H9 (cell line): ENCODE results near the gene TSPAN9. TPM values are rescaled to one million over a fixed set of nuclear protein-coding genes. Genes with fewer than 3 reads are reported as not detected.

Experiments used
- DNase-seq: peaks from one replicate; pipeline ENCODE4 v3.0.0-alpha.2; 2017
- H2AFZ ChIP-seq: one replicate; pipeline ENCODE4 v1.6.1; 2013; ENCODE audit warnings: mild to moderate bottlenecking, low read length, control low read depth, moderate library complexity
- H2AK5ac ChIP-seq: 2 replicates; pipeline ENCODE4 v1.6.1; 2013; ENCODE audit warnings: low read length, control low read depth, mixed read lengths; ENCODE audit not compliant: insufficient read length
- H2BK120ac ChIP-seq: one replicate; pipeline ENCODE4 v1.6.1; 2013; ENCODE audit warnings: low read depth, mild to moderate bottlenecking, low read length, control low read depth, inconsistent platforms; ENCODE audit not compliant: poor library complexity, severe bottlenecking
- H2BK12ac ChIP-seq: 2 replicates; pipeline ENCODE4 v1.6.1; 2013; ENCODE audit warnings: low read length, control low read depth, mixed read lengths, low read depth; ENCODE audit not compliant: insufficient read length
- H2BK15ac ChIP-seq: 2 replicates; pipeline ENCODE4 v1.6.1; 2013; ENCODE audit warnings: low read depth, low read length, control low read depth
- H2BK20ac ChIP-seq: one replicate; pipeline ENCODE4 v1.6.1; 2013; ENCODE audit warnings: low read depth, mild to moderate bottlenecking, low read length, control low read depth, inconsistent platforms; ENCODE audit not compliant: poor library complexity, severe bottlenecking
- H2BK5ac ChIP-seq: 2 replicates; pipeline ENCODE4 v1.6.1; 2013; ENCODE audit warnings: low read length, control low read depth, mixed read lengths; ENCODE audit not compliant: insufficient read length
- H3K14ac ChIP-seq: 2 replicates; pipeline ENCODE4 v1.6.1; 2013; ENCODE audit warnings: low read length, control low read depth; ENCODE audit not compliant: insufficient read depth
- H3K18ac ChIP-seq: 2 replicates; pipeline ENCODE4 v1.6.1; 2013; ENCODE audit warnings: low read depth, mild to moderate bottlenecking, mixed read lengths, low read length, control low read depth; ENCODE audit not compliant: insufficient read length
- H3K23ac ChIP-seq: 2 replicates; pipeline ENCODE4 v1.6.1; 2013; ENCODE audit warnings: low read length, control low read depth, mixed read lengths, low read depth; ENCODE audit not compliant: insufficient read length
- H3K23me2 ChIP-seq: 2 replicates; pipeline ENCODE4 v1.6.1; 2013; ENCODE audit warnings: low read depth, mild to moderate bottlenecking, mixed read lengths, low read length, control low read depth; ENCODE audit not compliant: insufficient read length, poor library complexity, severe bottlenecking
- H3K27ac ChIP-seq: 2 replicates; pipeline ENCODE4 v1.5.1; 2013; ENCODE audit warnings: low read length, control low read depth, mixed read lengths, low read depth; ENCODE audit not compliant: insufficient read length
- H3K27me3 ChIP-seq: 2 replicates; pipeline ENCODE4 v1.6.1; 2013; ENCODE audit warnings: low read length, control low read depth, inconsistent platforms; ENCODE audit not compliant: insufficient read depth
- H3K4ac ChIP-seq: 2 replicates; pipeline ENCODE4 v1.6.1; 2013; ENCODE audit warnings: low read depth, mild to moderate bottlenecking, control low read depth, inconsistent platforms, low read length, moderate library complexity
- H3K4me1 ChIP-seq: 2 replicates; pipeline ENCODE4 v1.6.1; 2013; ENCODE audit warnings: low read length, control low read depth, inconsistent platforms; ENCODE audit not compliant: insufficient read depth
- H3K4me2 ChIP-seq: 2 replicates; pipeline ENCODE4 v1.6.1; 2013; ENCODE audit warnings: low read length, control low read depth, mixed read lengths; ENCODE audit not compliant: insufficient read length, insufficient read depth
- H3K56ac ChIP-seq: 2 replicates; pipeline ENCODE4 v1.6.1; 2013; ENCODE audit warnings: low read depth, mild to moderate bottlenecking, mixed read lengths, low read length, control low read depth; ENCODE audit not compliant: insufficient read length
- H3K79me1 ChIP-seq: 2 replicates; pipeline ENCODE4 v1.6.1; 2013; ENCODE audit warnings: low read depth, mild to moderate bottlenecking, moderate library complexity, low read length, control low read depth, inconsistent platforms; ENCODE audit not compliant: insufficient read depth, poor library complexity, severe bottlenecking
- H3K79me2 ChIP-seq: 2 replicates; pipeline ENCODE4 v1.6.1; 2013; ENCODE audit warnings: low read length, control low read depth, inconsistent platforms; ENCODE audit not compliant: insufficient read depth
- H3K9ac ChIP-seq: 2 replicates; pipeline ENCODE4 v1.6.1; 2013; ENCODE audit warnings: low read length, control low read depth, mixed read lengths; ENCODE audit not compliant: insufficient read length; ENCODE audit errors: extremely low read depth
- H3K9me3 ChIP-seq: one replicate; pipeline ENCODE4 v1.6.1; 2013; ENCODE audit warnings: low read depth, low read length, inconsistent platforms; ENCODE audit not compliant: control insufficient read depth
- H3T11ph ChIP-seq: one replicate; pipeline ENCODE4 v1.6.1; 2013; ENCODE audit warnings: mild to moderate bottlenecking, low read length, control low read depth, inconsistent platforms
- H4K20me1 ChIP-seq: one replicate; pipeline ENCODE4 v1.6.1; 2013; ENCODE audit not compliant: control insufficient read depth, insufficient read length, insufficient read depth
- H4K5ac ChIP-seq: 2 replicates; pipeline ENCODE4 v1.6.1; 2013; ENCODE audit warnings: low read depth, mild to moderate bottlenecking, mixed read lengths, low read length, control low read depth; ENCODE audit not compliant: insufficient read length
- H4K8ac ChIP-seq: replicated peaks from 2 replicates; pipeline ENCODE4 v1.6.1; 2013; ENCODE audit warnings: low read length, control low read depth, mixed read lengths, low read depth; ENCODE audit not compliant: insufficient read length
- H4K91ac ChIP-seq: 2 replicates; pipeline ENCODE4 v1.6.1; 2013; ENCODE audit warnings: low read depth, mild to moderate bottlenecking, moderate library complexity, mixed read lengths, low read length, control low read depth; ENCODE audit not compliant: insufficient read length
- H3K27ac Mint-ChIP-seq, 3 experiments: 2 replicates in 2 of 3; 3 replicates in 1 of 3; pipeline ENCODE4 v1.8.0; 2020 to 2021; ENCODE audit warnings: mixed read lengths in 3 of 3, mild to moderate bottlenecking in 1 of 3, moderate library complexity in 1 of 3
- H3K27me3 Mint-ChIP-seq: 2 replicates; pipeline ENCODE4 v1.8.0; 2021; ENCODE audit warnings: low read depth, mild to moderate bottlenecking, moderate library complexity, mixed read lengths
- H3K36me3 Mint-ChIP-seq, 3 experiments: 2 replicates in 2 of 3; 3 replicates in 1 of 3; pipeline ENCODE4 v1.8.0; 2020 to 2021; ENCODE audit warnings: low read depth in 3 of 3, mixed read lengths in 3 of 3; ENCODE audit not compliant: insufficient read depth in 1 of 3
- H3K4me1 Mint-ChIP-seq, 2 experiments: 2 replicates each; pipeline ENCODE4 v1.8.0; 2020; ENCODE audit warnings: mixed read lengths in 2 of 2
- H3K4me3 Mint-ChIP-seq, 2 experiments: 2 replicates in 1 of 2; 3 replicates in 1 of 2; pipeline ENCODE4 v1.8.0; 2020 to 2021; ENCODE audit warnings: mild to moderate bottlenecking in 2 of 2, mixed read lengths in 2 of 2, moderate library complexity in 1 of 2
- H3K9me3 Mint-ChIP-seq, 2 experiments: 2 replicates in 1 of 2; 3 replicates in 1 of 2; pipeline ENCODE4 v1.8.0; 2020; ENCODE audit warnings: mild to moderate bottlenecking in 2 of 2, mixed read lengths in 2 of 2, moderate library complexity in 1 of 2
- WGBS: extraction: QIAGEN DNeasy Blood & Tissue Kit; methylation state at CpG from one replicate; pipeline ENCODE4 v1.1.7; 2013; ENCODE audit warnings: missing lambda C conversion rate, low lambda C conversion rate, mixed read lengths; ENCODE audit not compliant: insufficient read length; ENCODE audit errors: extremely low coverage; 5-methylcytosine and 5-hydroxymethylcytosine counted together
- total RNA-seq: library from RNA; stranded (reverse); gene quantifications from 2 replicates; pipeline ENCODE4 v1.2.1, GENCODE V29; 2021
- TF ChIP-seq, protein P1 (sequence below): fragments of 200-600 bp; sonication (generic); conservative IDR thresholded peaks from 3 replicates; pipeline ENCODE4 v1.8.0; 2021; ENCODE audit warnings: antibody characterized with exemption, mild to moderate bottlenecking

TSPAN9 gene
- total RNA-seq, 1 experiment from 2014 or later: 19.0 TPM

DNA sequence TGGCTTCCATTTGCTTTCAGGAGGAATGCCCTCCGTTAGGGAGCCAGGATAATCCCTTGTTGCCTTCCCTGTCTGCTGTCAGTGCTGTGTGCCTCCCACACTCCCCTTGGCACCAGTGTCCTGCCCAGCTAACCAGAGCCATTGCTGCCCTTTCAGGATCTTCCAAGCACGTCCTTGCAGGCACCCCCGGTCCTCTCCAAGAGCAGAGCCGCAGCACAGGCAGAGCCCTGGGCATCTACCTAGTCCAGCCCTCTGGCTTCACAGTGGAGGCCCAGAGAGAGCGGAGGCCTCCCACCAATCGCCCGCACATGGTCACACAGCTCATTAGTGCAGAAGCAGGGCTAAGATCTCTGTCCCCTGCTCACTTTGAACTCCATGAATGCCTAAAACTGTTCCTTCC is 39.0 kb upstream of the TSPAN9 start:
- Histone ChIP-seq H3K27me3 (no peaks in the 10 kb centered on the region), H3K56ac (no peak overlapping the region), H2BK12ac (no peak overlapping the region), H3K79me2 (no peaks in the 10 kb centered on the region), H2BK20ac (no peak overlapping the region), H4K5ac (no peak overlapping the region), H3K4ac (no peak overlapping the region), H2BK5ac (no peak overlapping the region), H3K23ac (no peak overlapping the region), H3K14ac (no peak overlapping the region), H3T11ph (no peak overlapping the region), H4K91ac (no peak overlapping the region), H3K18ac (no peak overlapping the region), H2BK15ac (no peak overlapping the region), H3K27ac (no peak overlapping the region), H3K79me1 (no peaks in the 10 kb centered on the region), H3K9me3 (no peaks in the 10 kb centered on the region), H4K20me1 (no peaks in the 10 kb centered on the region), H2BK120ac (no peak overlapping the region), H4K8ac (no peak overlapping the region), H2AK5ac (no peak overlapping the region), H3K23me2 (no peaks in the 10 kb centered on the region), H2AFZ (no peak overlapping the region), H3K4me1 (no peaks in the 10 kb centered on the region), H3K9ac (no peak overlapping the region), H3K4me2 (no peak overlapping the region)
- Mint-ChIP-seq H3K36me3 (peaks cover 18 to 75% (median 31%) of the 10 kb centered on the region in 3 experiments), H3K27ac (peak overlapping the region in 1 of 3 experiments; percentile 79; a peak in 2 of 7 replicates), H3K4me1 (peaks cover 14 to 22% of the 10 kb centered on the region in 2 experiments), H3K9me3 (no peaks in the 10 kb centered on the region), H3K27me3 (peaks cover 1% of the 10 kb centered on the region), H3K4me3 (no peak overlapping the region)
- no peak for DNase-seq
- no CpG with 5 or more reads among the region's 7 CpGs for WGBS
- TF ChIP-seq, protein P1, sequence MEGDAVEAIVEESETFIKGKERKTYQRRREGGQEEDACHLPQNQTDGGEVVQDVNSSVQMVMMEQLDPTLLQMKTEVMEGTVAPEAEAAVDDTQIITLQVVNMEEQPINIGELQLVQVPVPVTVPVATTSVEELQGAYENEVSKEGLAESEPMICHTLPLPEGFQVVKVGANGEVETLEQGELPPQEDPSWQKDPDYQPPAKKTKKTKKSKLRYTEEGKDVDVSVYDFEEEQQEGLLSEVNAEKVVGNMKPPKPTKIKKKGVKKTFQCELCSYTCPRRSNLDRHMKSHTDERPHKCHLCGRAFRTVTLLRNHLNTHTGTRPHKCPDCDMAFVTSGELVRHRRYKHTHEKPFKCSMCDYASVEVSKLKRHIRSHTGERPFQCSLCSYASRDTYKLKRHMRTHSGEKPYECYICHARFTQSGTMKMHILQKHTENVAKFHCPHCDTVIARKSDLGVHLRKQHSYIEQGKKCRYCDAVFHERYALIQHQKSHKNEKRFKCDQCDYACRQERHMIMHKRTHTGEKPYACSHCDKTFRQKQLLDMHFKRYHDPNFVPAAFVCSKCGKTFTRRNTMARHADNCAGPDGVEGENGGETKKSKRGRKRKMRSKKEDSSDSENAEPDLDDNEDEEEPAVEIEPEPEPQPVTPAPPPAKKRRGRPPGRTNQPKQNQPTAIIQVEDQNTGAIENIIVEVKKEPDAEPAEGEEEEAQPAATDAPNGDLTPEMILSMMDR: no peak
